Naive thymus-derived CD4-positive, alpha-beta T cell (primary cell): ENCODE measurements around the gene PTPRT. TPM values are rescaled to one million over a fixed set of nuclear protein-coding genes. Genes with fewer than 3 reads are reported as not detected.

ENCODE experiments used
- ATAC-seq: fragments of 150-1000 bp; cut with Tn5 transposase; 2 replicates; pipeline ENCODE4 v1.10.0; 2021; ENCODE audit warnings: mild to moderate bottlenecking, moderate library complexity
- CTCF ChIA-PET: fragments of 350-600 bp; sonication (Branson Sonifier 250); formaldehyde crosslinking; loops from one replicate; lab custom pipeline; 2021; ENCODE audit warnings: antibody characterized with exemption; lab: Charles Lee
- POLR2A ChIA-PET: fragments of 350-600 bp; sonication (Branson Sonifier 250); formaldehyde crosslinking; loops from one replicate; lab custom pipeline; 2021; ENCODE audit warnings: antibody characterized with exemption, inconsistent platforms; lab: Charles Lee
- DNase-seq, 9 donors: peaks; one replicate each; pipeline versions ENCODE4 v3.0.0 to v3.0.0-alpha.2; 2020 to 2022; ENCODE audit warnings: mixed read lengths in 1 of 9
- H3K27ac ChIP-seq: one replicate; pipeline ENCODE4 v1.7.0; 2013; ENCODE audit warnings: mild to moderate bottlenecking, low read depth, low read length, moderate library complexity
- H3K27me3 ChIP-seq, 2 donors: one replicate each; pipeline ENCODE4 v1.7.0; 2013; ENCODE audit warnings: low read length in 2 of 2, mild to moderate bottlenecking in 2 of 2, moderate library complexity in 2 of 2; ENCODE audit not compliant: control insufficient read depth in 2 of 2, insufficient read depth in 2 of 2
- H3K36me3 ChIP-seq, 3 experiments: 1 replicate in 2 of 3; 2 replicates in 1 of 3; pipeline ENCODE4 v1.7.0; 2013; ENCODE audit warnings: low read length in 3 of 3, mild to moderate bottlenecking in 3 of 3, moderate library complexity in 1 of 3; ENCODE audit not compliant: insufficient read depth in 3 of 3, control insufficient read depth in 2 of 3
- H3K4me1 ChIP-seq, 2 donors: one replicate each; pipeline ENCODE4 v1.7.0; 2013; ENCODE audit warnings: low read length in 2 of 2, mild to moderate bottlenecking in 2 of 2, moderate library complexity in 1 of 2; ENCODE audit not compliant: control insufficient read depth in 2 of 2, insufficient read depth in 2 of 2
- H3K4me3 ChIP-seq: 2 replicates; pipeline ENCODE4 v1.7.0; 2013; ENCODE audit warnings: mild to moderate bottlenecking, low read length
- H3K9me3 ChIP-seq, 3 experiments: 1 replicate in 2 of 3; 2 replicates in 1 of 3; pipeline ENCODE4 v1.7.0; 2013; ENCODE audit warnings: low read length in 3 of 3; ENCODE audit not compliant: control insufficient read depth in 2 of 3
- H3K27ac Mint-ChIP-seq, 9 donors: one replicate each; pipeline ENCODE4 v1.8.0; 2020 to 2022; ENCODE audit warnings: mixed read lengths in 9 of 9, mild to moderate bottlenecking in 8 of 9, moderate library complexity in 5 of 9, inconsistent platforms in 2 of 9
- H3K27me3 Mint-ChIP-seq, 5 donors: one replicate each; pipeline ENCODE4 v1.8.0; 2021 to 2022; ENCODE audit warnings: mixed read lengths in 5 of 5, mild to moderate bottlenecking in 1 of 5
- H3K36me3 Mint-ChIP-seq, 5 donors: one replicate each; pipeline ENCODE4 v1.8.0; 2020 to 2022; ENCODE audit warnings: mixed read lengths in 5 of 5, mild to moderate bottlenecking in 3 of 5, inconsistent platforms in 1 of 5
- H3K4me1 Mint-ChIP-seq, 7 donors: one replicate each; pipeline ENCODE4 v1.8.0; 2020 to 2022; ENCODE audit warnings: mixed read lengths in 7 of 7, mild to moderate bottlenecking in 3 of 7, inconsistent platforms in 1 of 7
- H3K4me3 Mint-ChIP-seq, 10 donors: one replicate each; pipeline ENCODE4 v1.8.0; 2020 to 2022; ENCODE audit warnings: mild to moderate bottlenecking in 10 of 10, mixed read lengths in 10 of 10, moderate library complexity in 6 of 10, inconsistent platforms in 2 of 10
- H3K9me3 Mint-ChIP-seq, 11 donors: one replicate each; pipeline ENCODE4 v1.8.0; 2020 to 2022; ENCODE audit warnings: mixed read lengths in 11 of 11, mild to moderate bottlenecking in 4 of 11, inconsistent platforms in 1 of 11, moderate library complexity in 1 of 11
- intact Hi-C, 2 donors: fragments of 100-400 bp; cut with micrococcal nuclease; formaldehyde crosslinking; loops; one replicate each; pipeline ENCODE4 v1.15.1; 2023
- polyA plus RNA-seq, 2 donors: library from polyadenylated mRNA; unstranded; fragments of 300-500 nt; fragmentation: Illumina TruSeq; gene quantifications; one replicate each; pipeline ENCODE4 v1.2.3, GENCODE V29; 2021
- total RNA-seq, 6 experiments: library from RNA in 5 of 6; stranded (reverse) in 5 of 6; gene quantifications; 1 replicate in 5 of 6; 2 replicates in 1 of 6; pipeline ENCODE4 v1.2.3 and lab custom pipeline; 2021 to 2026

The PTPRT gene
- total and polyA plus RNA-seq, 7 experiments from 2014 or later, result not detected

DNA sequence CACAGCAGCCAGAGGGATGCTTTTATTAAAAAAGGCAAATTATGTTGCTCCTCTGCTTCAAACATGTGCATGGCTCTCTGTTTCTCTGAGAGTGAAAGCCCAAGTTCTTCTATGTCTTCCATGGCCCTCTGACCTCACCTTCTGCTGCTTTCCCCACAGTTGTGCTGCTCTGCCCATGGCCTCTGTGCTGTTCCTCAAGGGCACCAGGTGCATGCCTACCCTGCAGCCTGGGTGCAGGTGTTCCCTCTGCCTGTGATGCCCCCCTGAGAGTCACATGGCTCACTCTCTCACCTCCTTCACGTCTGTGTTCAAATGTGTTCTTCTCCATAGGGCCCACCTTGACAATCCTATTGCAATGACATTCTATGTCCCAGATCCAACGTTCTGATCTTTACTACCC, 1094.5 kb downstream of the PTPRT start:
- peaks cover 0 to 5% (median 0%) of the 10 kb centered on the region in 11 donors for H3K9me3 Mint-ChIP-seq
- intact Hi-C loops, result no loop called here
- CTCF ChIA-PET, result no interaction called here

DNA sequence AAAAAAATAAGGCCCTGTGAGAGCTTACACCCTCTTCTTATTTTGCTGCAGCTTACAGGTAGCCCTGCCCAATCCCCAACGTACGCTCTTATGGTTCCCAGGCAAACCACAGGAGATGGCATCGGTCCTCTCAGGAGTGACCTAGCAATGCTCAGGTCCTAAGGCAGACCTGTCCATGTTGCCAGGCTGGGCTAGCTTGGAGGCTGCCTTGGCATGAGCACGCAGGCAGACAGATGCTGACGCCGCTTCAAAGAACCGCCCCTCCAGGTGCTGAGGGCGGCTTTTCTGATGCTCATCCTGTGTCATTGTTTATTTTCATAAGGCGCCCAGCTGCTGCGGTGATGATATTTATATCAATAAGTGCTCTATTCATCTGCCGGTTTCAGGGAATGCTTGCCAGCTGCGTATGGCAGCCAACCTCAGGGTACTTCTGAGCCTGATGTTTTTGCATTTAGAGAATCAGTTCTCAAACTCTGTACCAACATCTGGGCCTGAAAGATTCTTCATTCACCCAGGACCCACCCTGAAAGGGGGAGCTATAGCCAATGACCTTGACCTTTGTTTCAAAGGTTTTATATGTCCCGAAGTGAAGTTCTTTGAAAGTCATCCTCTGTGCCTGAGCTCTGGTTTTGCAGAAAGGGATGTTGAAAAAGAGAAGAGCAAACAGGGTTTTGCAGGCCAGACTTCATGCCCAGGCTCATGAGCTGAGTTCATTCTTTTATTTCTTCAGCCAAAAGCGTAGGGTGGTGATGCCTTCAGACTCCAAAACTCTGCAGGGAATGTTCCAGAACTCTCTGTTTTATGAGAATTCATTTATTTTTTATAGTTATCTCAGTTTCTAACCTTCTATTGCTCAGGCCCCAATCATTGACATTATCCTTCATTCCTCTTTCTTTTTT, 1095.9 kb downstream of the PTPRT start:
- intact Hi-C loops, result no loop called here
- no peaks in the 10 kb centered on the region for H3K4me1 Mint-ChIP-seq
- peaks cover 0 to 7% (median 0%) of the 10 kb centered on the region in 11 donors for H3K9me3 Mint-ChIP-seq
- H3K4me1 ChIP-seq, result no peaks in the 10 kb centered on the region
- no peaks in the 10 kb centered on the region for H3K9me3 ChIP-seq
- no peak overlapping the region for H3K4me3 Mint-ChIP-seq
- H3K36me3 Mint-ChIP-seq, result no peaks in the 10 kb centered on the region
- H3K27ac ChIP-seq, result no peak overlapping the region
- POLR2A ChIA-PET, result no interaction called here
- peaks cover 0 to 14% (median 3%) of the 10 kb centered on the region in 5 donors for H3K27me3 Mint-ChIP-seq
- no peak overlapping the region for H3K27ac Mint-ChIP-seq
- no peak for ATAC-seq
- no peak for DNase-seq
- H3K27me3 ChIP-seq, result no peaks in the 10 kb centered on the region
- no peaks in the 10 kb centered on the region for H3K36me3 ChIP-seq
- CTCF ChIA-PET, result no interaction called here
- H3K4me3 ChIP-seq, result no peak overlapping the region

More for the DNA sequence above, 1094.5 kb downstream of the PTPRT start:
- Histone ChIP-seq H3K4me1 (no peaks in the 10 kb centered on the region), H3K36me3 (no peaks in the 10 kb centered on the region), H3K9me3 (no peaks in the 10 kb centered on the region), H3K27ac (no peak overlapping the region), H3K27me3 (no peaks in the 10 kb centered on the region), H3K4me3 (no peak overlapping the region)
- H3K27ac Mint-ChIP-seq, result no peak overlapping the region
- H3K4me1 Mint-ChIP-seq, result no peaks in the 10 kb centered on the region
- H3K4me3 Mint-ChIP-seq, result no peak overlapping the region
- DNase-seq (no peak), ATAC-seq (no peak)
- H3K36me3 Mint-ChIP-seq, result no peaks in the 10 kb centered on the region
- POLR2A ChIA-PET, result no interaction called here
- peaks cover 0 to 20% (median 8%) of the 10 kb centered on the region in 5 donors for H3K27me3 Mint-ChIP-seq

DNA sequence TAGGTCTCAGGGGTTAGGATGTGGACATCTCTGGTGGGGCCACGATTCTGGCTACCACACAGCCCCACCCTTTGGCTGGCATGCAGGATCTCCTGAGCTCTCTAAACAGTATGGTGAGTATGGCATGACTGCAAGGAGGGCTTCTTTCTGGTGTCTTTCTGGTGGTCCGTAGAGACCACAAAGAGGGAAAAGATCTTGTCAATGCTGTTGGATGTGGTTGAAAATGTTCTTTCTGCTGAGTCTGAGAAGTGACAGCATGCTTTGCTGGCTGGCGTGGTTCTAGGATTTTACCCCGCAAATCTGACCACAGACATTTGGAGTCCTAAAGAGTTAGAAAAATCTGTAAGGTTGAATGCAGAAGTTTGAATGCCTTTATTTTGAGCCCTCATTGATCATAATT, 1096.7 kb downstream of the PTPRT start:
- POLR2A ChIA-PET, result no interaction called here
- no peak for ATAC-seq
- intact Hi-C loops, result no loop called here
- Histone ChIP-seq H3K4me1 (no peaks in the 10 kb centered on the region), H3K27me3 (no peaks in the 10 kb centered on the region), H3K9me3 (no peaks in the 10 kb centered on the region), H3K27ac (no peak overlapping the region), H3K4me3 (no peak overlapping the region), H3K36me3 (no peaks in the 10 kb centered on the region)
- no peaks in the 10 kb centered on the region for H3K36me3 Mint-ChIP-seq
- no peak overlapping the region for H3K27ac Mint-ChIP-seq
- peaks cover 0 to 11% (median 0%) of the 10 kb centered on the region in 5 donors for H3K27me3 Mint-ChIP-seq
- H3K9me3 Mint-ChIP-seq, result peaks cover 0 to 7% (median 0%) of the 10 kb centered on the region in 11 donors
- DNase-seq, result no peak
- CTCF ChIA-PET, result no interaction called here
- H3K4me1 Mint-ChIP-seq, result no peaks in the 10 kb centered on the region
- no peak overlapping the region for H3K4me3 Mint-ChIP-seq

GRCh38 chr20:42085366-42085765, 1104.3 kb downstream of the PTPRT start:
- Histone ChIP-seq H3K4me1 (no peaks in the 10 kb centered on the region), H3K4me3 (no peak overlapping the region), H3K36me3 (no peaks in the 10 kb centered on the region), H3K27me3 (no peaks in the 10 kb centered on the region), H3K27ac (no peak overlapping the region), H3K9me3 (no peaks in the 10 kb centered on the region)
- CTCF ChIA-PET, result no interaction called here
- H3K36me3 Mint-ChIP-seq, result no peaks in the 10 kb centered on the region
- ATAC-seq (no peak), DNase-seq (no peak)
- no peak overlapping the region for H3K27ac Mint-ChIP-seq
- POLR2A ChIA-PET, result no interaction called here
- no peaks in the 10 kb centered on the region for H3K27me3 Mint-ChIP-seq
- H3K4me3 Mint-ChIP-seq, result no peak overlapping the region
- peaks cover 0 to 1% (median 0%) of the 10 kb centered on the region in 7 donors for H3K4me1 Mint-ChIP-seq
- peaks cover 0 to 9% (median 3%) of the 10 kb centered on the region in 11 donors for H3K9me3 Mint-ChIP-seq
- intact Hi-C loops, result no loop called here

GRCh38 chr20:42083280-42083679, 1106.4 kb downstream of the PTPRT start:
- Mint-ChIP-seq H3K9me3 (peaks cover 0 to 7% (median 2%) of the 10 kb centered on the region in 11 donors), H3K36me3 (no peaks in the 10 kb centered on the region), H3K4me1 (peaks cover 0 to 1% (median 0%) of the 10 kb centered on the region in 7 donors), H3K27me3 (no peaks in the 10 kb centered on the region), H3K4me3 (no peak overlapping the region), H3K27ac (no peak overlapping the region)
- H3K36me3 ChIP-seq, result no peaks in the 10 kb centered on the region
- no peak overlapping the region for H3K4me3 ChIP-seq
- no peaks in the 10 kb centered on the region for H3K9me3 ChIP-seq
- no peaks in the 10 kb centered on the region for H3K27me3 ChIP-seq
- CTCF ChIA-PET, result no interaction called here
- intact Hi-C loops, result no loop called here
- DNase-seq (no peak), ATAC-seq (no peak)
- no peaks in the 10 kb centered on the region for H3K4me1 ChIP-seq
- no peak overlapping the region for H3K27ac ChIP-seq
- POLR2A ChIA-PET, result no interaction called here

- ATAC-seq, result no peak
- H3K27ac Mint-ChIP-seq, result no peak overlapping the region
- POLR2A ChIA-PET, result no interaction called here
- CTCF ChIA-PET, result no interaction called here
- intact Hi-C loops, result no loop called here
- no peaks in the 10 kb centered on the region for H3K4me1 ChIP-seq
- H3K36me3 ChIP-seq, result no peaks in the 10 kb centered on the region
- no peaks in the 10 kb centered on the region for H3K27me3 Mint-ChIP-seq
- no peak overlapping the region for H3K4me3 Mint-ChIP-seq
- peaks cover 0 to 7% (median 2%) of the 10 kb centered on the region in 11 donors for H3K9me3 Mint-ChIP-seq
- H3K9me3 ChIP-seq, result no peaks in the 10 kb centered on the region
- no peak for DNase-seq
- H3K27ac ChIP-seq, result no peak overlapping the region
- peaks cover 0 to 1% (median 0%) of the 10 kb centered on the region in 7 donors for H3K4me1 Mint-ChIP-seq
- H3K27me3 ChIP-seq, result no peaks in the 10 kb centered on the region
- H3K4me3 ChIP-seq, result no peak overlapping the region
- H3K36me3 Mint-ChIP-seq, result no peaks in the 10 kb centered on the region
These were observed 1107.1 kb downstream of the PTPRT start for GRCh38 chr20:42082611-42083010.

- no peaks in the 10 kb centered on the region for H3K4me1 ChIP-seq
- no peak overlapping the region for H3K27ac Mint-ChIP-seq
- H3K27ac ChIP-seq, result no peak overlapping the region
- no peaks in the 10 kb centered on the region for H3K27me3 ChIP-seq
- H3K9me3 ChIP-seq, result no peaks in the 10 kb centered on the region
- H3K36me3 Mint-ChIP-seq, result no peaks in the 10 kb centered on the region
- ATAC-seq, result no peak
- ChIA-PET CTCF (no interaction called here), POLR2A (no interaction called here)
- DNase-seq, result no peak
- intact Hi-C loops, result no loop called here
- H3K9me3 Mint-ChIP-seq, result peaks cover 0 to 9% (median 0%) of the 10 kb centered on the region in 11 donors
- H3K36me3 ChIP-seq, result no peaks in the 10 kb centered on the region
- no peak overlapping the region for H3K4me3 ChIP-seq
- H3K27me3 Mint-ChIP-seq, result no peaks in the 10 kb centered on the region
- no peak overlapping the region for H3K4me3 Mint-ChIP-seq
- H3K4me1 Mint-ChIP-seq, result peaks cover 0 to 1% (median 0%) of the 10 kb centered on the region in 7 donors
These were observed 1108.8 kb downstream of the PTPRT start for GRCh38 chr20:42080956-42081355.
